HepG2 (cell line): ENCODE data around the gene CD109. TPM values are rescaled to one million over a fixed set of nuclear protein-coding genes. Genes with fewer than 3 reads are reported as not detected.

ENCODE experiments used
- ATAC-seq: fragments of 200-7000 bp; cut with Tn5 transposase; 3 replicates; pipeline ENCODE4 v1.9.1; 2020; ENCODE audit warnings: mild to moderate bottlenecking, moderate library complexity
- BruUV-seq: library from RNA; stranded (reverse); fragments of 400-500 nt; replicated peaks from 2 replicates; lab custom pipeline; 2021; lab: Mats Ljungman, UMichigan
- CTCF ChIA-PET: fragments of 300-600 bp; formaldehyde crosslinking; extraction: SDS; loops from one replicate; lab custom pipeline; 2021; ENCODE audit warnings: low total read pairs, inconsistent platforms, low intra/inter-chr PET ratio; lab: Yijun Ruan, JAX
- POLR2A ChIA-PET: fragments of 350-600 bp; sonication (Branson Sonifier 250); formaldehyde crosslinking; loops from one replicate; lab custom pipeline; 2020; ENCODE audit warnings: antibody characterized with exemption, inconsistent platforms; lab: Yijun Ruan, JAX
- DNase-seq: peaks from one replicate; pipeline ENCODE4 v3.0.0-alpha.2; 2015; ENCODE audit warnings: low spot score
- FAIRE-seq: peaks from 3 replicates; lab custom pipeline; 2011; peaks lifted over from hg19 to GRCh38; lab: Jason Lieb, UNC
- H2AFZ ChIP-seq: one replicate; pipeline ENCODE4 v1.6.1; 2011; ENCODE audit warnings: low read length, inconsistent platforms
- H3K27ac ChIP-seq: fragments of 300-600 bp; 3 replicates; pipeline ENCODE4 v1.8.0; 2011; ENCODE audit warnings: mixed run types, mild to moderate bottlenecking, mixed read lengths, low read length, inconsistent platforms; ENCODE audit not compliant: insufficient read depth; ENCODE audit errors: extremely low read length
- H3K27me3 ChIP-seq, 2 experiments: fragments of 200-600 bp in 1 of 2; 2 replicates in 1 of 2; 3 replicates in 1 of 2; pipeline versions ENCODE4 v1.6.0 to v1.8.0; 2011; ENCODE audit warnings: low read length in 2 of 2, mild to moderate bottlenecking in 2 of 2, moderate library complexity in 2 of 2, inconsistent platforms in 1 of 2; ENCODE audit not compliant: insufficient read depth in 2 of 2, control insufficient read depth in 1 of 2
- H3K36me3 ChIP-seq, 2 experiments: fragments of 200-600 bp in 1 of 2; replicated peaks in 1 of 2; 2 replicates in 1 of 2; 3 replicates in 1 of 2; pipeline versions ENCODE4 v1.5.1 to v1.8.0; 2011; ENCODE audit warnings: low read length in 2 of 2, inconsistent platforms in 1 of 2; ENCODE audit not compliant: insufficient read depth in 2 of 2, control insufficient read depth in 1 of 2
- H3K4me1 ChIP-seq: 2 replicates; pipeline ENCODE4 v1.5.1; 2012; ENCODE audit warnings: low read length, inconsistent platforms; ENCODE audit not compliant: insufficient read depth
- H3K4me2 ChIP-seq: 2 replicates; pipeline ENCODE4 v1.6.0; 2011; ENCODE audit warnings: low read depth, low read length, inconsistent platforms
- H3K4me3 ChIP-seq, 3 experiments: fragments of 200-600 bp in 1 of 3; sonication (generic), shearing (Covaris generic) in 1 of 3; replicated peaks in 1 of 3; 2 replicates each; pipeline ENCODE4 v1.5.1; 2011 to 2016; ENCODE audit warnings: low read length in 3 of 3, inconsistent platforms in 2 of 3, low read depth in 2 of 3, mild to moderate bottlenecking in 2 of 3, control low read depth in 1 of 3, mixed read lengths in 1 of 3; ENCODE audit not compliant: insufficient read depth in 1 of 3
- H3K79me2 ChIP-seq: one replicate; pipeline ENCODE4 v1.6.1; 2011; ENCODE audit warnings: low read length, inconsistent platforms; ENCODE audit not compliant: insufficient read depth
- H3K9ac ChIP-seq: 2 replicates; pipeline ENCODE4 v1.6.0; 2011; ENCODE audit warnings: mild to moderate bottlenecking, low read depth, low read length, inconsistent platforms; ENCODE audit not compliant: insufficient read depth
- H3K9me3 ChIP-seq: 2 replicates; pipeline ENCODE4 v1.5.1; 2012; ENCODE audit warnings: mild to moderate bottlenecking, low read length
- H4K20me1 ChIP-seq: 2 replicates; pipeline ENCODE4 v1.6.0; 2011; ENCODE audit warnings: inconsistent platforms, mild to moderate bottlenecking, low read length, moderate library complexity; ENCODE audit not compliant: insufficient read depth
- CBFB ChIP-seq: sonication (generic); formaldehyde crosslinking; IDR thresholded peaks from 2 replicates; pipeline ENCODE4 v1.4.0; 2020; ENCODE audit warnings: missing genetic modification reagents
- CTCF ChIP-seq: sonication (generic); formaldehyde crosslinking; IDR thresholded peaks from 2 replicates; pipeline ENCODE4 v1.5.0; 2020; ENCODE audit warnings: mild to moderate bottlenecking, missing genetic modification reagents, moderate library complexity
- HOMEZ ChIP-seq: IDR thresholded peaks from 2 replicates; pipeline ENCODE4 v1.6.1; 2016; ENCODE audit warnings: low read depth
- NBN ChIP-seq: fragments of 450-650 bp; conservative IDR thresholded peaks from 2 replicates; pipeline ENCODE4 v1.6.1; 2017
- NFATC3 ChIP-seq: sonication (generic); formaldehyde crosslinking; IDR thresholded peaks from 2 replicates; pipeline ENCODE4 v1.5.1; 2020; ENCODE audit warnings: mild to moderate bottlenecking, missing genetic modification reagents
- ONECUT2 ChIP-seq: sonication (generic); formaldehyde crosslinking; IDR thresholded peaks from 2 replicates; pipeline ENCODE4 v1.4.0; 2020; ENCODE audit warnings: missing genetic modification reagents
- PRDM15 ChIP-seq: sonication (generic); formaldehyde crosslinking; IDR thresholded peaks from 2 replicates; pipeline ENCODE4 v1.4.0; 2020; ENCODE audit warnings: missing genetic modification reagents
- ZC3H13 ChIP-seq: sonication (generic); formaldehyde crosslinking; IDR thresholded peaks from 2 replicates; pipeline ENCODE4 v1.8.1; 2023; ENCODE audit warnings: mild to moderate bottlenecking, missing genetic modification reagents, moderate library complexity
- ZNF367 ChIP-seq: sonication (generic); formaldehyde crosslinking; IDR thresholded peaks from 2 replicates; pipeline ENCODE4 v1.4.0; 2020; ENCODE audit warnings: missing genetic modification reagents, borderline replicate concordance
- ZNF629 ChIP-seq: sonication (generic); formaldehyde crosslinking; conservative IDR thresholded peaks from 2 replicates; pipeline ENCODE4 v1.5.0; 2020; ENCODE audit warnings: missing genetic modification reagents
- ZNF709 ChIP-seq: sonication (generic); formaldehyde crosslinking; IDR thresholded peaks from 2 replicates; pipeline ENCODE4 v1.5.0; 2020; ENCODE audit warnings: mild to moderate bottlenecking, missing genetic modification reagents
- WGBS: methylation state at CpG from one replicate; pipeline ENCODE4 v1.1.6; 2017; ENCODE audit warnings: low lambda C conversion rate; 5-methylcytosine and 5-hydroxymethylcytosine counted together
- in situ Hi-C: cut with HindIII; loops from 2 replicates; pipeline ENCODE4 v1.10.0; 2017; ENCODE audit warnings: low pct_unique_long_range_greater_than_20kb; ENCODE audit not compliant: extremely low pct_ligation_motif_present
- intact Hi-C: fragments of 100-400 bp; cut with micrococcal nuclease; formaldehyde crosslinking; loops from one replicate; pipeline ENCODE4 v1.10.0; 2022; ENCODE audit not compliant: unreplicated experiment
- polyA plus RNA-seq, 8 experiments: library from polyadenylated mRNA; depleted of rRNA in 3 of 8; stranded (reverse) in 7 of 8; unstranded in 1 of 8; fragments of >200 nt; fragmentation: Illumina TruSeq in 4 of 8; extraction: Trizol in 4 of 8; gene quantifications; 2 replicates each; pipeline versions ENCODE4 v1.2.1 to v1.2.3, GENCODE V29; 2011 to 2016; ENCODE audit warnings: low read depth in 4 of 8, missing spikeins in 1 of 8, mixed read lengths in 1 of 8; ENCODE audit not compliant: insufficient read depth in 1 of 8
- total RNA-seq, 5 experiments: library from RNA; depleted of rRNA; stranded (reverse); fragments of >200 nt; fragmentation: Illumina TruSeq; extraction: Trizol; gene quantifications; 2 replicates each; pipeline ENCODE4 v1.2.3, GENCODE V29; 2016; ENCODE audit warnings: low read depth in 1 of 5
- TF ChIP-seq, protein P1 (sequence below): sonication (generic); formaldehyde crosslinking; IDR thresholded peaks from 2 replicates; pipeline ENCODE4 v1.4.0; 2020; ENCODE audit warnings: mild to moderate bottlenecking, missing genetic modification reagents

Gene CD109
- total and polyA plus RNA-seq, 2 of the 13 experiments (the other 11 are each of a cell fraction or from before 2014, with no cell fraction given): 0.93 to 2.1 TPM

- TF ChIP-seq, protein P1, sequence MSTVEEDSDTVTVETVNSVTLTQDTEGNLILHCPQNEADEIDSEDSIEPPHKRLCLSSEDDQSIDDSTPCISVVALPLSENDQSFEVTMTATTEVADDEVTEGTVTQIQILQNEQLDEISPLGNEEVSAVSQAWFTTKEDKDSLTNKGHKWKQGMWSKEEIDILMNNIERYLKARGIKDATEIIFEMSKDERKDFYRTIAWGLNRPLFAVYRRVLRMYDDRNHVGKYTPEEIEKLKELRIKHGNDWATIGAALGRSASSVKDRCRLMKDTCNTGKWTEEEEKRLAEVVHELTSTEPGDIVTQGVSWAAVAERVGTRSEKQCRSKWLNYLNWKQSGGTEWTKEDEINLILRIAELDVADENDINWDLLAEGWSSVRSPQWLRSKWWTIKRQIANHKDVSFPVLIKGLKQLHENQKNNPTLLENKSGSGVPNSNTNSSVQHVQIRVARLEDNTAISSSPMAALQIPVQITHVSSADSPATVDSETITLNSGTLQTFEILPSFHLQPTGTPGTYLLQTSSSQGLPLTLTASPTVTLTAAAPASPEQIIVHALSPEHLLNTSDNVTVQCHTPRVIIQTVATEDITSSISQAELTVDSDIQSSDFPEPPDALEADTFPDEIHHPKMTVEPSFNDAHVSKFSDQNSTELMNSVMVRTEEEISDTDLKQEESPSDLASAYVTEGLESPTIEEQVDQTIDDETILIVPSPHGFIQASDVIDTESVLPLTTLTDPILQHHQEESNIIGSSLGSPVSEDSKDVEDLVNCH (CRISPR knock-in tag): no peak
These were observed 28.2 kb upstream of the CD109 start (continued) for GRCh38 chr6:73667798-73668197.

GRCh38 chr6:73669005-73669404, 27.0 kb upstream of the CD109 start:
- no peaks in the 10 kb centered on the region for H4K20me1 ChIP-seq
- FAIRE-seq (no peak), ATAC-seq (no peak), DNase-seq (no peak)
- H3K4me2 ChIP-seq: no peak overlapping the region
- TF ChIP-seq HOMEZ (CRISPR knock-in tag) (no peak), CTCF (no peak), NFATC3 (CRISPR knock-in tag) (no peak), PRDM15 (CRISPR knock-in tag) (no peak), CBFB (CRISPR knock-in tag) (no peak), NBN (no peak), ZNF367 (CRISPR knock-in tag) (no peak), ZNF629 (CRISPR knock-in tag) (no peak), ZC3H13 (no peak), ONECUT2 (no peak), ZNF709 (no peak)
- H3K9me3 ChIP-seq: no peaks in the 10 kb centered on the region
- no peaks in the 10 kb centered on the region for H3K36me3 ChIP-seq
- H2AFZ ChIP-seq: no peak overlapping the region
- intact Hi-C loops (no loop called here), in situ Hi-C loops (no loop called here)
- peaks cover under 1 to 3% of the 10 kb centered on the region in 2 experiments; a peak in 2 of 5 replicates for H3K27me3 ChIP-seq
- no TSS peak for BruUV-seq
- no peaks in the 10 kb centered on the region for H3K79me2 ChIP-seq
- no peaks in the 10 kb centered on the region for H3K4me1 ChIP-seq
- no peak overlapping the region for H3K27ac ChIP-seq
- CTCF ChIA-PET: no interaction called here
- POLR2A ChIA-PET: no interaction called here
- H3K9ac ChIP-seq: no peak overlapping the region
- H3K4me3 ChIP-seq: no peak overlapping the region
- 26% methylated on average over 1 of the region's 1 CpG for WGBS
